CD4-positive, alpha-beta T cell treated with Interleukin-15 for 4 hours (primary cell): ENCODE data around the gene GABRG3.
"Not testable (repeated sequence)": the region's sequence is repeated elsewhere in the genome, so short reads cannot be mapped to it uniquely, and the experiment has no call there.

Experiments used
- DNase-seq: peaks from one replicate; pipeline ENCODE4 v3.0.0-alpha.2; 2020; ENCODE audit warnings: low spot score

GABRG3 gene

GRCh38 chr15:27341780-27342343 is 370.9 kb downstream of the GABRG3 start:
- DNase-seq, result no peak

- DNase-seq, result no peak
Observed at GRCh38 chr15:27342991-27343390, 372.0 kb downstream of the GABRG3 start.

GRCh38 chr15:27352136-27352535 is 381.2 kb downstream of the GABRG3 start:
- DNase-seq, result no peak

GRCh38 chr15:27353856-27354255 is 382.9 kb downstream of the GABRG3 start:
- DNase-seq, result no peak

GRCh38 chr15:27358751-27359434 is 387.9 kb downstream of the GABRG3 start:
- no peak for DNase-seq

- DNase-seq, result no peak
Observed at GRCh38 chr15:27359586-27359985, 388.6 kb downstream of the GABRG3 start.

GRCh38 chr15:27360316-27360715 is 389.3 kb downstream of the GABRG3 start:
- no peak for DNase-seq

GRCh38 chr15:27361438-27361837 is 390.5 kb downstream of the GABRG3 start:
- no peak for DNase-seq

- no peak for DNase-seq
Observed at GRCh38 chr15:27365456-27365855, 394.5 kb downstream of the GABRG3 start.

GRCh38 chr15:27377391-27377790 is 406.4 kb downstream of the GABRG3 start:
- DNase-seq, result not testable (repeated sequence)

GRCh38 chr15:27382361-27383025 is 411.5 kb downstream of the GABRG3 start:
- DNase-seq, result no peak

GRCh38 chr15:27383726-27384125 is 412.7 kb downstream of the GABRG3 start:
- no peak for DNase-seq

GRCh38 chr15:27392163-27392562 is 421.2 kb downstream of the GABRG3 start:
- no peak for DNase-seq

- DNase-seq, result no peak
Observed at GRCh38 chr15:27396521-27396920, 425.5 kb downstream of the GABRG3 start.

- DNase-seq, result no peak
Observed at GRCh38 chr15:27396996-27397395, 426.0 kb downstream of the GABRG3 start.

GRCh38 chr15:27398631-27399161 is 427.7 kb downstream of the GABRG3 start:
- DNase-seq, result no peak

- no peak for DNase-seq
Observed at GRCh38 chr15:27399241-27399640, 428.3 kb downstream of the GABRG3 start.

- DNase-seq, result no peak
Observed at GRCh38 chr15:27401471-27401870, 430.5 kb downstream of the GABRG3 start.

- no peak for DNase-seq
Observed at GRCh38 chr15:27408428-27408827, 437.4 kb downstream of the GABRG3 start.

- DNase-seq, result no peak
Observed at GRCh38 chr15:27410996-27411605, 440.1 kb downstream of the GABRG3 start.

- DNase-seq, result no peak
Observed at GRCh38 chr15:27412415-27412814, 441.4 kb downstream of the GABRG3 start.

- DNase-seq, result no peak
Observed at GRCh38 chr15:27414168-27414870, 443.3 kb downstream of the GABRG3 start.
